Activated CD4-positive, alpha-beta T cell treated with anti-CD3 and anti-CD28 coated beads, Interleukin-2, amount 10 ng/mL, durations not matched to agents 7 days and 5 days (primary cell): ENCODE measurements around the gene RASSF8. TPM values are rescaled to one million over a fixed set of nuclear protein-coding genes. Genes with fewer than 3 reads are reported as not detected.

ENCODE experiments used
- CTCF ChIA-PET: fragments of 350-600 bp; sonication (Branson Sonifier 250); formaldehyde crosslinking; loops from one replicate; lab custom pipeline; 2021; ENCODE audit warnings: antibody characterized with exemption; lab: Charles Lee
- POLR2A ChIA-PET: fragments of 350-600 bp; sonication (Branson Sonifier 250); formaldehyde crosslinking; loops from one replicate; lab custom pipeline; 2021; ENCODE audit warnings: antibody characterized with exemption; lab: Charles Lee
- DNase-seq: peaks from one replicate; pipeline ENCODE4 v3.0.0-alpha.2; 2020
- H3K27ac Mint-ChIP-seq: one replicate; pipeline ENCODE4 v1.8.0; 2021; ENCODE audit warnings: mild to moderate bottlenecking, moderate library complexity, mixed read lengths
- H3K27me3 Mint-ChIP-seq: one replicate; pipeline ENCODE4 v1.8.0; 2021; ENCODE audit warnings: mixed read lengths
- H3K36me3 Mint-ChIP-seq: one replicate; pipeline ENCODE4 v1.8.0; 2021; ENCODE audit warnings: low read depth, mixed read lengths
- H3K4me1 Mint-ChIP-seq: one replicate; pipeline ENCODE4 v1.8.0; 2021; ENCODE audit warnings: mixed read lengths
- H3K4me3 Mint-ChIP-seq: one replicate; pipeline ENCODE4 v1.8.0; 2021; ENCODE audit warnings: mild to moderate bottlenecking, moderate library complexity, mixed read lengths
- H3K9me3 Mint-ChIP-seq: one replicate; pipeline ENCODE4 v1.8.0; 2021; ENCODE audit warnings: mixed read lengths
- total RNA-seq, 2 experiments: library from RNA; stranded (reverse); gene quantifications; one replicate each; pipeline ENCODE4 v1.2.3, GENCODE V29; 2021

The RASSF8 gene
- total RNA-seq, 2 experiments from 2014 or later: 0.92 to 2.1 TPM

- H3K27me3 Mint-ChIP-seq: peaks cover 2% of the 10 kb centered on the region
- H3K36me3 Mint-ChIP-seq: no peaks in the 10 kb centered on the region
- H3K4me1 Mint-ChIP-seq: no peaks in the 10 kb centered on the region
- no peak overlapping the region for H3K4me3 Mint-ChIP-seq
- ChIA-PET POLR2A (no interaction called here), CTCF (no interaction called here)
- no peaks in the 10 kb centered on the region for H3K9me3 Mint-ChIP-seq
- no peak overlapping the region for H3K27ac Mint-ChIP-seq
- DNase-seq: no peak
Measured at GRCh38 chr12:25940886-25941285, 17.6 kb upstream of the RASSF8 start.

GRCh38 chr12:25942709-25943108 lies 15.8 kb upstream of the RASSF8 start:
- Mint-ChIP-seq H3K36me3 (no peaks in the 10 kb centered on the region), H3K27ac (no peak overlapping the region), H3K4me1 (no peaks in the 10 kb centered on the region), H3K27me3 (peaks cover 2% of the 10 kb centered on the region), H3K9me3 (no peaks in the 10 kb centered on the region), H3K4me3 (no peak overlapping the region)
- no peak for DNase-seq
- POLR2A ChIA-PET: no interaction called here
- CTCF ChIA-PET: interaction anchor here (0.6 kb wide), 2 partner anchors 149 to 924 kb away, joined by 3 to 4 read pairs; no protein-coding TSS in a partner anchor

GRCh38 chr12:25943940-25944339 lies 14.5 kb upstream of the RASSF8 start:
- Mint-ChIP-seq H3K36me3 (no peaks in the 10 kb centered on the region), H3K9me3 (no peaks in the 10 kb centered on the region), H3K27ac (no peak overlapping the region), H3K4me3 (no peak overlapping the region), H3K4me1 (no peaks in the 10 kb centered on the region), H3K27me3 (peaks cover 2% of the 10 kb centered on the region)
- ChIA-PET CTCF (no interaction called here), POLR2A (no interaction called here)
- no peak for DNase-seq

GRCh38 chr12:25949343-25949742 lies 9.1 kb upstream of the RASSF8 start:
- CTCF ChIA-PET: no interaction called here
- POLR2A ChIA-PET: no interaction called here
- no peak for DNase-seq
- Mint-ChIP-seq H3K9me3 (no peaks in the 10 kb centered on the region), H3K4me1 (no peaks in the 10 kb centered on the region), H3K4me3 (no peak overlapping the region), H3K36me3 (no peaks in the 10 kb centered on the region), H3K27ac (no peak overlapping the region), H3K27me3 (no peaks in the 10 kb centered on the region)

GRCh38 chr12:25950329-25951115 lies 8.0 kb upstream of the RASSF8 start:
- H3K36me3 Mint-ChIP-seq: no peaks in the 10 kb centered on the region
- H3K27ac Mint-ChIP-seq: no peak overlapping the region
- no peaks in the 10 kb centered on the region for H3K9me3 Mint-ChIP-seq
- H3K27me3 Mint-ChIP-seq: no peaks in the 10 kb centered on the region
- H3K4me1 Mint-ChIP-seq: no peaks in the 10 kb centered on the region
- H3K4me3 Mint-ChIP-seq: no peak overlapping the region
- DNase-seq: no peak
- CTCF ChIA-PET: interaction anchor here (0.7 kb wide), 2 partner anchors 14 to 31 kb away, joined by 3 to 4 read pairs; no protein-coding TSS in a partner anchor
- POLR2A ChIA-PET: no interaction called here

- ChIA-PET POLR2A (no interaction called here), CTCF (interaction anchor here (0.6 kb wide), 1 partner anchor 57 kb away, joined by 3 read pairs; no protein-coding TSS in a partner anchor)
- Mint-ChIP-seq H3K9me3 (no peaks in the 10 kb centered on the region), H3K36me3 (peaks cover 1% of the 10 kb centered on the region), H3K27ac (no peak overlapping the region), H3K27me3 (peaks cover 53% of the 10 kb centered on the region), H3K4me3 (peak overlapping the region; percentile 62), H3K4me1 (peaks cover 14% of the 10 kb centered on the region)
- DNase-seq: no peak
Measured at GRCh38 chr12:25957793-25958427, 572 bp upstream of the RASSF8 start.

GRCh38 chr12:25959071-25959961 lies 834 bp downstream of the RASSF8 start:
- H3K9me3 Mint-ChIP-seq: no peaks in the 10 kb centered on the region
- H3K27ac Mint-ChIP-seq: peak overlapping the region; percentile 64
- ChIA-PET CTCF (no interaction called here), POLR2A (no interaction called here)
- H3K36me3 Mint-ChIP-seq: peaks cover 1% of the 10 kb centered on the region
- H3K27me3 Mint-ChIP-seq: peaks cover 55% of the 10 kb centered on the region
- peak; percentile 7 for DNase-seq
- H3K4me3 Mint-ChIP-seq: peak overlapping the region; percentile 75
- peaks cover 14% of the 10 kb centered on the region for H3K4me1 Mint-ChIP-seq

- Mint-ChIP-seq H3K36me3 (peaks cover 1% of the 10 kb centered on the region), H3K27ac (no peak overlapping the region), H3K9me3 (no peaks in the 10 kb centered on the region), H3K4me3 (peak overlapping the region; percentile 75), H3K4me1 (peaks cover 14% of the 10 kb centered on the region), H3K27me3 (peaks cover 55% of the 10 kb centered on the region)
- CTCF ChIA-PET: no interaction called here
- no peak for DNase-seq
- POLR2A ChIA-PET: no interaction called here
Measured at GRCh38 chr12:25960143-25960542, 1.7 kb downstream of the RASSF8 start.

- Mint-ChIP-seq H3K4me1 (peaks cover 14% of the 10 kb centered on the region), H3K36me3 (peaks cover 1% of the 10 kb centered on the region), H3K4me3 (no peak overlapping the region), H3K27me3 (peaks cover 55% of the 10 kb centered on the region), H3K9me3 (no peaks in the 10 kb centered on the region), H3K27ac (no peak overlapping the region)
- ChIA-PET POLR2A (no interaction called here), CTCF (no interaction called here)
- DNase-seq: no peak
Measured at GRCh38 chr12:25960961-25961360, 2.5 kb downstream of the RASSF8 start.

GRCh38 chr12:25962932-25963525 lies 4.5 kb downstream of the RASSF8 start:
- Mint-ChIP-seq H3K36me3 (no peaks in the 10 kb centered on the region), H3K4me3 (no peak overlapping the region), H3K4me1 (peaks cover 14% of the 10 kb centered on the region), H3K27me3 (peaks cover 36% of the 10 kb centered on the region), H3K9me3 (no peaks in the 10 kb centered on the region), H3K27ac (no peak overlapping the region)
- DNase-seq: no peak
- CTCF ChIA-PET: interaction anchor here (0.6 to 0.7 kb wide), 2 partner anchors 81 to 537 kb away, joined by 3 to 4 read pairs; no protein-coding TSS in a partner anchor
- POLR2A ChIA-PET: no interaction called here

- no peaks in the 10 kb centered on the region for H3K9me3 Mint-ChIP-seq
- peaks cover under 1% of the 10 kb centered on the region for H3K4me1 Mint-ChIP-seq
- H3K4me3 Mint-ChIP-seq: no peak overlapping the region
- DNase-seq: no peak
- ChIA-PET CTCF (no interaction called here), POLR2A (no interaction called here)
- peaks cover 20% of the 10 kb centered on the region for H3K27me3 Mint-ChIP-seq
- no peaks in the 10 kb centered on the region for H3K36me3 Mint-ChIP-seq
- no peak overlapping the region for H3K27ac Mint-ChIP-seq
Measured at GRCh38 chr12:25965682-25966081, 7.2 kb downstream of the RASSF8 start.

- ChIA-PET CTCF (no interaction called here), POLR2A (no interaction called here)
- no peaks in the 10 kb centered on the region for H3K9me3 Mint-ChIP-seq
- H3K4me3 Mint-ChIP-seq: no peak overlapping the region
- no peaks in the 10 kb centered on the region for H3K4me1 Mint-ChIP-seq
- peaks cover 2% of the 10 kb centered on the region for H3K27me3 Mint-ChIP-seq
- H3K36me3 Mint-ChIP-seq: no peaks in the 10 kb centered on the region
- H3K27ac Mint-ChIP-seq: no peak overlapping the region
- no peak for DNase-seq
Measured at GRCh38 chr12:25970082-25970481, 11.6 kb downstream of the RASSF8 start.
